GM18498 (cell line): ENCODE measurements around the gene MYH15.
A peak's percentile ranks its signal among the peaks of the same experiment; 100 is the strongest.

Experiments used
- ATAC-seq: cut with Tn5 transposase; IDR thresholded peaks from one replicate; pipeline ENCODE4 v1.9.1; 2021; ENCODE audit warnings: mild to moderate bottlenecking, moderate library complexity; ENCODE audit not compliant: unreplicated experiment

MYH15 gene

DNA sequence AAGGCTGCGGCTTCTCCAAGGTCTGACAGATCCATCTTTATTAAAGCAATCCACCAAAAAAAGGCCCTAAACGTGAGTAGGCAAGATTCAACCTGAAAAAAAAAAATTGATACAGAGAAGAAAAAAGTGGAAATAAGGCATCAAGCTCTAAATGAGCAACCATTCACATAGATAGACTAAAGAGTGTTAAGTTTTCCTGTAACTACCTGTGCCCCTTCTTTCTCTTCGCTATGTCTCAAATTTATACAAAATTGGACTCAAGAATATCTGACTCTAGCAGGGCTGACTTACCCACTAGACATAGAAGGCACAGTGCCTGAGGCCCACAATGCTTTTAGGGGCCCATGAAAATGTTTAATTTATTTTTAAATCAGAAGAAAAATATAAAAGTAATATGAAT lies at the start of gene MYH15:
Gene MYH15, minus strand, starts transcription at position 101 of the 400 bp plus-strand sequence. Its CDS starts 66 bp downstream, at position 35.
- ATAC-seq = no peak

DNA sequence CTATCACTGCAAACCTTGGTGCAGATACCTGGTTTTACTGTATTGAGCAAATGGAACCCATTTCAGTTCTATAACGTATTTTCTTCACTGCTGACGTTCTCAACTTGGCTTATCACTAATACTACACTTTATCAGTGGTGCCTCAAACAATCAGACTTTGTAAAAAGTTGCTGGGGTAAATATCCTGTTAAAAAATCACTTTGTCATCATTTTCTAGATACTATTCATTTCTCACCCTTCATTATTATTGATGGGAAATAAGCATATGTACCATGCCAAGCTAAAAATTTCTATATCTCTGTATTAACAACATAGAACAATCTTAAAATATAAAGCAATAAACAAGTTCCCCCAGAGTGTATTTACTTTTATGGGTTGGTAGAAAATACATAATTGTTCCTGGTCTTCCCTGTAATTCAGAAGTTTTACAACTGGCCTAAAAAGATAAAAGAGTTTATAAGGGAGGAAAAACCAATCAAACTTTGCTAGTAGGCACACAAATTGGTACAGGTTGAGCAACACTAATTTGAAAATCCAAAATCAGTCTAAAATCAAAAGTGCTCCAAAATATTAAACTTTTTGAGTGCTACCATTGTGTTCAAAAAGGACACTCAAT lies 45.7 kb upstream of the MYH15 start:
- ATAC-seq = no peak

DNA sequence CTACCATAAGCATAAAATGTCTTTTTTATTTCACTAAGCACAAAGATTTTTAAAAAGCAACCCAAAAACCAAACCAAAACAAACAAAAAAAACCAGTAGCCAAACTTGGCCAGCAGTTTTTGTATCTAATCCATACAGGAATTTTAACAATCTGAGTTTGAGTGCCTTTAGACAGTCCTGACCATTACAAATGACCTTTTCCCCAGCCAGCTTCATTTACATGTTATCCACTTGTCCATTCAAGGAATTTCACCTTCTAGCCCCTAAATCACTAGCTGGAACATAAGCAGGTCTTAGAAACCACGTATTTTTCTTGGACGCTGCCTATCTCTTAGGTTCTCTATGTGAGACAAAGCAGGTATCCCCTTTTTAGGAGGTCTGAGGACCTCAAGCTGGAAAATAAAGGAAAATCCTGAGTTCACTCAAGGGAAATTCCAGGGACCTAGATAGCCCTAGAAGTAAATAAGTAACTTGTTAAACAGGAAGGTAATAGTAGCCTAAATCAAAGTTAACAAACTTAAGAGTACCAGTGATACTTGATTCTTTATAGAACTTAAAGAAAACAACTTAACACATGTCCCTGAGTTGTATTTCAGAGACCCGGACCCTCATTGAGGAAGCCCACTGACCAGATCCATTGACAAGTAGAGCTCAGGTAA lies 44.6 kb upstream of the MYH15 start:
- ATAC-seq = no peak

DNA sequence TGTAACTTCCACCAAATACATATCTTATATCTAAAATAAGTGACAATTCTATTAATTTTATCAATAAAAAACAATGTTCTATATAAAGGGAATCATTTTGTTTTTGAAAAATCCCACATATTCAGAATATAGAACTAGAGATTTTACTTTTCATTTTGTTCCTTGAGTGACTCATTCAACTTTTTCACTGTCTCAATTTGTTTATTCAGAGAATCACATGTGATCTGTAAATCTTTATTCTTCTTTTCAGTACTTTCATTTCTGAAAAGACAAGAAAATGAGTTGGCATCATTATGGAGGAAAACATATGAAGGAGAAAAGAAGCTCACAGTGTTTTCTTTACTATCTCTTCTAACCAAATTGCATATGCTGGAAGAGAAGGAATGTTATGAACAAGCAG lies 43.8 kb upstream of the MYH15 start:
- no peak for ATAC-seq

DNA sequence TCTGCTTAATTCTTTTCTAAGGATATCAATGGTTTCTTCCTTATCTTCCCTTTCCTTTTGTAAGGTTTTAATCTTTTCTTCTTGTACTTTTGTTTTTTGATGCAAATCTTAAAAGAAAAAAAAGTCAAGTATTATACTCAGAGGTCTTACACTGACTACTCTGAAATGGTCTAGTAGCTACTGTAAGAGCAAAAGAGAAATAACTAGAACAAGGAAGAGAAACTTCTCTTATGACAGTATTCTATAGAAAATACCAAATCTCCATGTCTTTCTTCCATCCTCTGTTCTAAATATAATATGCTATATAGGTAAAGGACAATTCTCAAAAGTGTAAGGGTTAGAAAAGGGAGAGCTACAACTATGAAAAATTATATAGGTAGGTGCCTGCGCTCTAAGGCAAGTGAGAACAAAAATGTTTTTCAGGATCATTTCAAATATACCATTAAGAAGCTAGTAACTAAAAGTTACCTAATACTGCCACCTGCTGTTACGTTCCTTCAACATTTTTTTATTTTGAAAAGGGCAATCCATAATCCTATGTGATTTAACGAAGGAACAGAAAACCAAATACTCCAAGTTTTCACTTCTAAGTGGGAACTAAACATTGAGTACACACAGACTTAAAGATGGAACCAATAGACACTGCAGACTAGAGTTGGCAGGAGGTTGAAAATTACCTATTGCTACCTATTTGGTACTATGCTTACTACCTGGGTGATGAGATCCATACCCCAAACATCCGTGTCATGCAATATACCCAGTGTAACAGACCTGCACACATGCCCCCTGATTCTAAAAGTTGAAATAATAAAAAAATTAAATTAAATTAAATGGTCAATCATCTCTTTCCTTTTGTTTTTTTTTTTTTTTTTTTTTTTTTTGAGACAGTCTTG lies 42.1 kb upstream of the MYH15 start:
- peak; percentile 61 for ATAC-seq

DNA sequence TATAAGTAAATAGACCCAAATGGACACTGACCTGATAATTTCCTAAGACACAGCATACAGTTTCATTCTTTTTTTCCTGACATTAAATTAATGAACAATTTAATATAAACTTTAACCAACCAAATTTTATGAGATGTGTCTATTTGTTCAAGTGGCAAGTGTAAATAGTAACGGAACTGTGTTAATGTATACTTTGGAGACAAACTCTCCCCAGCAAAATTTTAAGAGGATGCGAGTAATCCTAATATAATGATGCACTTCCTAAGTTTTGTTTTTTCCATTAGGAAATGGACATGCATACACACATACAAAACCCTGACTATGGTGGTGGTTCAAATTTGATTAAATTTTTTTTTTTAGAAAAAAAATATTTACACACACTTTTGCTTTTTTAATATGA lies 38.5 kb upstream of the MYH15 start:
- no peak for ATAC-seq

DNA sequence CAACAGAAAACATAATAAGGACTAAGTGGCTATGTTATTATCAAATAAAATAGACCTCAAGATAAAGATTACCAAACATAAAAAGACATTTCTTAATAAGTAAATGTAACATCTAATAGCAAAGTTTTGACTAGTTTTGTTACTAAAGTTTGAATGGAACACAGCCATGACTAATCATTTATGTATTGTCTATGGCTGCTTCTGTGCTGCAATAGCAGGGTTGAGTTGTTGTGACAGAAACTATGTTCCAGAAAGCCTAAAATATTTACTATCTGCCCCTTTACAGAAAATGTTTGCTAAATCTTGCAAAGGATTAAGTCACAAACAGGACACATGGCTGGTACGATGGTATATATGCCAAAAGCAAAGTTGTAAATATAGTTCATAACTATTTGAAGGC lies 37.9 kb upstream of the MYH15 start:
- ATAC-seq = no peak

DNA sequence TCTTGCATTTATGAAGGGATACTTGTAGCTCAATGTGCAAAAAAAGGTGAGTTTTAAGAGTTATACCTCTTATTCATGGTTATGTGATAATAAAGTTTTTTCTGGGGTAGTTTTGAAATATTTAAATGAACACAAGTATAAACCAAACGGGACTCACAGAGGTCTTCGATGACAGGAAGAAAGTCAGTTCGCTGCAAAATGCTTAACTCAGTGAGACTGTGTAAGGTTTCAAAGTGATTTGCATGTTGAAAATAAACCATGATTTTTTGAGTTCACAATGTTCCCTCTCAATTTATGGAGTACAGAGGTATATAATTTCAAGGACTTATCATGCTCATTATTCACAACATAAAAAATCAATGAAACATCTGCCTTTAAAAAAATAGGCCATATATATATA lies 36.3 kb upstream of the MYH15 start:
- ATAC-seq = peak; percentile 75

DNA sequence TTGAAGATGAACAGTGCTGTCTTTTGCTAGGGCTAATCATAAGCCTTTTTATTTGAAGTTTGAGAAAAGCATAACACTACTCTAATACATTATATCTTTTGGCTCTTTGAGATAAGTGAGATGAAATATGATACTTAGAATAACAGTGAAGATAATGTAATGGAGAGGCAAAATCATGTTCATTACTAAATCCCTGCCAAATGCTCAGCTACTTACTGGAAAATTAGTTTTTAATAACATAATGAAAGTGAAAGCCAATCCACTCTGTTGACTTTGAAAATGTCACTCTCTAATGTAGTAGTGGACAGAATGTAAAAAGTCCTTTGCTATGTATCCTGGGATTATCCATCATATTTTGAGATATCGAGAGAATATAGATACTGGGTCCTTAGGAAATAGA lies 35.9 kb upstream of the MYH15 start:
- ATAC-seq = peak; percentile 57

DNA sequence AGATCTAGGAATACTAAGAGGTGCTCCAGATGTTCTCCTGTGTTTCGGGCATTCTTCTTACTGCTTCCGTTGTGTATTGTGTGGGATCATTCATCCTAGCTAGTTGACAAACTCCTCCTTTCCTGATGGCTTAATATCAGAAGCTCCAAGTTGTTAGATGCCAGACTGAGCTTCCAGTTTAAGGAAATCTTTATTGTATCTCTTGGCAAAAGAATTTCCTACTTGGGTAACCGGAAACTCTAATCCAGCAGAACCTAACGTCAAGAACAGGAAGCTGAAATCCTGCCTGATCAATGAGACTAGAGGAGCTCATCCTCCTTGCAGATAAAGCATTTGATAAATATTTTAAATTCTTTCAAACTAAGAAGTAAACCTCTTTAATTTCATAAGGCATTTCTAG lies 27.7 kb upstream of the MYH15 start:
- no peak for ATAC-seq

DNA sequence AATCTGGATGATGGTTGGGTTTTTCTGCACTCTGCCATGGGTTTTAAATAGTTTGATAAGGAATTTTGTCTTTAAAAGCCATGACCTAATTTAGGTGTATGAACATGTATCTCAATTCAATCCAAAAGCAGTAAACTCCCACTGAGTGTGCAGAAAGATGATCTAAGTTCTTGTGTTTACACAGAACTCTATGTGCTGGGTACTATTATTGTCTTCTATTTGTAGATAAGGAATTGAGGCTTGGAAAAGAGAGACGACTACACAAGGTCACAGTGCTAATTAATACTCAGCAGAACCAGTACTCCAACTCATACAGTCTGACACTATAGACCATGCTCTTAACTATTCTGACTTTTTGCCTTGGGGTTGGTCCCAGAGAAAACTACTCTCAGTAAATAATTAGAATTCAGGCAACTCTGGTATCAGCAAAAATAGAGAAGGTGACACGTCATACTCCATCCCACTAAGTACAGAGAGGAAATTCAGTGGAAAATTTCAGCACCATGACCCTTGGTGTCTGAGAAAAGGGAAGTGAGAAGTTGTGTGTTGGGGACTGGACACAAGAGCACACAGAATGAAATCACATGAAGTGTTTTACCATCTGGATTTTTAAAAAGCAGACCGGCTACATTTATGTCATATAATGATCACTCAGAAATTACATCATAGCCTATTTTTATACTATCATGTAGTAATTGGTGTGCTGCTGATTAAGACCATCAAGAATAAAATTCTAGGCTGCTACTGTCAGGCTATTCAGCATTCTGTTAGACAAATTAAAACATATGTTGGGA lies 18.3 kb upstream of the MYH15 start:
- peak; percentile 91 for ATAC-seq

DNA sequence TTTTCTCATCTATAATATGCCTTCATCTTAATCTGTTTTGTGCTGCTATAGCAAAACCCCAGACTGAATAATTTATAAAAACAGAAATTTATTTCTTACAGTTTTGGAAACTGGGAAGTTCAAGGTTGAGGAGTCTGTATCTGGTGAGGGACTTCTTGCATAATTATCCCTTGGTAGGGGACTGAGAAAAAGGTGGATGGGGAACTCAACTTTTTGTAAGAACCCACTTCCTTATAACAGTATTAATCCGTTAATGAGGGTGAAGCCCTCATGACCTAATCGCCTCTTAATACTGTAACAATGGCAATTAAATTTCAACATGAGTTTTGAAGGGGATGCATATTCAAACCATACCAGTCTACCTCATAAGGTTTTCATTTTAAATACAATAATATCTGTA lies 17.4 kb upstream of the MYH15 start:
- ATAC-seq = no peak

DNA sequence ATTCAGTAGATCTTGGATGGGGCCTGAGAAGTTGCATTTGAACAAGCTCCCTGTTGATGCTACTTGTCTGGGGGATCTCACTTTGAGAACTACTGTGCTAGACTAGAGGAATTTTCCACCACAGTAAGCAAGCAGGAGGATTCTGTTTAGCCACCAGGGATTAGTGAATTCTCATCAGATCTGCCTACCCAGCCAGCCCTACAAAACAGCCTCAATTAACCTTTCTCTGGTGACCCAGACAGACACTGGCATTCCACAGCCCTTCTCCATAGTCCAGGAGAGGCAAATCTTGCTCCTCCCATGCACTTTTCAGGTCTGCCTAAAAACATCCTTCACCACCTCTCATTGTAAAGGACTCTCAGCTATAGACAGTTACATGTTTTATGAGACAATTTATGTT lies 16.7 kb upstream of the MYH15 start:
- no peak for ATAC-seq

DNA sequence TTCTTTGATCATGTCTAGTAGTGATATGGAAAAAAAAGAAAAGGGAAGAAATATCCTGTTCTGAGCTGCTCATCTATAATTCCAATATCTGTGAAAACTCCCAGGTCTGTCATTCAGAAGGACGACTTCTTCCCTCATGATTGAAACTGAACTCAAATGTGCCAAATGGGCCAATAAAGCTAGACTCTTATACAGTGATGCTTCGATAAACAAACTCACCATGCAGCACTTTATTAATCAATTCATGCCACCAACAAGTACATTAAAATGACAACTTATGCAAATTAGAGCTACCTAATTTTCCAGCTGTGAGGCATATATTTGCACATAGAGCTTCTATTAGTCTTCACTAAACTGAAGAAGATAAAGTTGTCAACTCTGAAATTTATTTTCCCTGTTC lies 15.6 kb upstream of the MYH15 start:
- ATAC-seq = no peak

DNA sequence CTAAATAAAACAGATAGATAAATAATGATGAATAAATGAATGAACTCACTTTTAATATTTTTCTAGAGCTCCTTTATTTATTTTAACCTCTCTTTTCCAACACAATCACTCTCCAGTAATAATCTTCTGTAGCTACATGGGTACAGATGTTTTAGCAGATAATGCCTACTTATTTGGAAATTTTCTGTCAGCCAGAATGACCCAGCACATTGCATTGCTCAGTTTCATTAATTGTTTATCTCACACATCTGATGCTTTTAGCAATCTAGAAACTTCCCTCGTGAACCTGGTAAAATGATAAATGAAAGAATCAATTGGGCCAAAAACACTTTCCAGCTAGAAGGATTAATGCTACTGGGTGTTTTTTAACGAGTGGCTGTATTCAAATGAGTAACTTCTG lies 14.9 kb upstream of the MYH15 start:
- ATAC-seq = no peak

DNA sequence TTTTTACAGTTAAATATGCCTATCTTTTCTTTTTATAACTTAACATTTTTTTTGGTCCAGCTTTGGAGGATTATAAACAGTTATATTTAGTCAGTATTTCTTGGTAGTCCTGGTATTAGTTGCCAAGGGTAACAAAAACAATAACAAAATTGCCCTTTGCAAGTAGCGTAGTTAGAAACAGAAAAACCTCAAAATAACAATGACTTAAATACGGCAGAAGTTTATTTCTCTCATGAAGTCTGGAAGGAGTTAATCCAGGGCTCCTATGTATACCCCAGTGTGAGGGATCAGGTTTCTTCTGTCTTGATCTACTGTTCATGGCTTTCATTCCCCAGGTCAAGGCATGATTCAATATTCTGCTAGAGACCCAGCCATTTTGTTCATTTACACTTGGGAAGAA lies 14.1 kb upstream of the MYH15 start:
- no peak for ATAC-seq

DNA sequence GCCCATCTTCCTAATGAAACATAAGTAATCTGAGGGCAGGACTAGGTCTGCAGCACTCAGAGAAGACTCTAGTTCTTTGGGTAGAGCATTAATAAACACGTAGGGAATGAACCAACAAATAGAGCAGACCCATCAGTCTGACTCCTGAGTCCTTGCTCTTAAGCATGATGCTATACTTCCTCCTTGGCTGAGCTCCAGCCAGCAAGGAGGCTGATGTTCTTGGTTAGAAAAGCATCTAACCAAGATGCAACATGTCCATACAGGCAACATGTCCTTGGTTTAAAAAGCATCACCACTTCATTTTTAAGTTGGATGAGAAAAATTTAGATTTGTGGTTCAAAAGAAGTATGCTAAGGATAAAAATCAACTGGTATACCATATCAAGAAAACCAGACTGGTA lies 8.5 kb upstream of the MYH15 start:
- no peak for ATAC-seq

DNA sequence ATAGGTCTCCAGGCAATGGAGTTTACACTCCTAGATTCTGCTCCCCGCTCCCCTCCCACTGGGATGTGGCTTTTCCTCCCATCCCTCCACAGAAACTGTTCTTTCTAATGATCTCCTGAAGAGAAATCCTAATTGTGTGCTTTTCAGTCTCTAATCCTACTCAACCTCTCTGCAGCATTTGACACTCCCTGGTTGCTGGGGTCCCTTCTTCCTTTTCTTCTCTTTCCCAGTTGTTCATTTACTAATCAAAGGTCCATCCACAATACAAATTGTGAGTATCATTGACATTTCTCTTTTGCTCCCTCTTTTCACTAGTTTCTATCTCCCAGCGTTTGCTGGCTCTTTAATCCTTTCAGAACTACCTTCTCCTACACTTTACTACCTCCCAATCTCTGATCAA lies 6.5 kb upstream of the MYH15 start:
- ATAC-seq = no peak

DNA sequence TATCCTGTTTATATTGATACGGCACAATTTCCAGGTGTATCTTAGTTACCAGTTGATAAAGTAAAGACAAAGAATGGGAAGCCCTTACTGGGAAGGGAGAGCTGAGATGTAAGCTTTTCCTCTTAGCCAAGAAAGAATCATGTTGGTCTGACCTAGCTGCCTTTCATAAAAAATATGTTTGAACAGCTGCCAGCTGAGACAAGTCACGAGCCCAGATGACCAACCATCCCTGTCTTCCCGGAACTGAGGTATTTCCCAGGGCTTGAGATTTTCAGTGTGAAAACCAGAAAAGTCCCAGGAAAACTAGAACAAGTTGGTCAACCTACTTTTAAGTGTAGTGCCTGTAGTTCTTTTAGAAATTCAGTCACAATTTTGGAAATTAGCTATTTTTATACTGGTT lies 3.6 kb upstream of the MYH15 start:
- ATAC-seq = no peak

DNA sequence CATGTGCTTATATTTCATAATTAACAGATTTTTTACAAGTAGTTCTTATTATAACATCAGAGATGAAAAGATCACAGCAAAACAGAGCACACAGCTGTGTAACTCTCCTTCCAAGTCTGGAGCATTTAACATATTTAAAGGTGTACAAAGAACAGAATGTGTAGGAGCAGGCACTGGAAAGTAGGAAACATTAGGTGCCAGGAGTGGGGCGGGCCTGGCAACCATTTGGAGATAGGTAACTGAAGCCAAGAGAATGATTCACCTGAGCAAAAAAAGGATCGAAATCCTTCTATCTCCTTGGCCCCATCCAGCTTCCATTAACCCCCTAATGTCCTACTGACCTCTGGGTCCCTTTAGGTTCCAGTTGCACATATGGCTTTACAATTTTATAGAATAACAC lies 2.3 kb upstream of the MYH15 start:
- no peak for ATAC-seq

DNA sequence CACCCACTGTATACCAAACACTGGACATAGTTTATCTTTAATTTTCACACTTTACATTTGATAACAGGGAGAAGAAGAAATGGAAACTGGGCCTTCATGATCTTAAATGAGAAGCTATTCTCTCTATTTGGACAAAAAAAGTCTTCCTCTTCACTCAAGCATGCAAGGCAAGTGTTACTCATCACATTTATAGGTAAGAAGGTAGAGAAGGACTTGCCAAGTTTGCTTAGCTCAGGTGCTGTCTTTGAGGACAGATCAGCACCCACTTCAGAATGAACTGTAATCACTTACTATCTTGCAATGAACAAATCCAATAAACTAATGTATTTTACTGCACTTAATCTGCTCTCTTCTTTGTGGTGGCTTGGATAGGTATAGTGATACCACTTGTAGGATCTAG lies 1.1 kb upstream of the MYH15 start:
- no peak for ATAC-seq
